ENCODE results near the gene UGT1A9. TPM values are rescaled to one million over a fixed set of nuclear protein-coding genes. Genes with fewer than 3 reads are reported as not detected.

UGT1A9 gene
- polyA plus RNA-seq, 1 of the 3 experiments (the other 2 are of a cell fraction) = not detected

DNA sequence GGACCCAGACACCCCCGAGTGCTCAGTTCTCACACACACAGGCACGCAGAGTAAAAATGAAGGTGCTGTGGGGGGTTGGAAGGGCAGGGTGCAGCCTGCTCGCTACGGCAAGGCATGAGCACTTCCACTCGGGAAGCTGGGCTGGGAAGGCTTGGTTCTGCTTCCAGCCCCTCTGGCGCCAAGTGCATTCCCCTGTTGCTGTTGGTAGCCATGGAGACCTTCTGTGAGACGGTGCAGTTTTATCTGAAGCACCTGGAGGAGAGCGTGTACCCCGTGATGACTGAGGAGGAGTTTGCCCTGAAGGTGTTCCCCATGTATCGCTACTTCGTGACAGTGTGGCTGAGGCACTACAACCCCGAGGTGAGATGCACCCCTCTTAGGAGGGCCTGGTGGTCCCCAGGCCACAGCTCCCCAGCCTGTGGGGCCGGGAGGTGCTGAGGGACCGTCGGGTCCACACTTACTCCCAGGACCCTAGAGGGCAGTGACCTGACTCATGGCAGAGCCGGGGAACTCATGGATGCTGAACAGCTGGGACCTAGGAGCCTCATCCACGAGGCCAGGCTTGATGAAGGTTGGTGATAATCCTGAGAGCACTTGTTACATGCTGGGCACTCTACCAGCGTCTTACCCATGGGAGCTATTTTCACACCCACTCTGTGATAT is 121.9 kb downstream of the UGT1A9 start:
- CTCF ChIA-PET = no interaction called here
- POLR2A ChIA-PET = no interaction called here
- WGBS (ENCODE audit: low lambda C conversion rate) = 63% methylated on average over 18 of the region's 18 CpGs

DNA sequence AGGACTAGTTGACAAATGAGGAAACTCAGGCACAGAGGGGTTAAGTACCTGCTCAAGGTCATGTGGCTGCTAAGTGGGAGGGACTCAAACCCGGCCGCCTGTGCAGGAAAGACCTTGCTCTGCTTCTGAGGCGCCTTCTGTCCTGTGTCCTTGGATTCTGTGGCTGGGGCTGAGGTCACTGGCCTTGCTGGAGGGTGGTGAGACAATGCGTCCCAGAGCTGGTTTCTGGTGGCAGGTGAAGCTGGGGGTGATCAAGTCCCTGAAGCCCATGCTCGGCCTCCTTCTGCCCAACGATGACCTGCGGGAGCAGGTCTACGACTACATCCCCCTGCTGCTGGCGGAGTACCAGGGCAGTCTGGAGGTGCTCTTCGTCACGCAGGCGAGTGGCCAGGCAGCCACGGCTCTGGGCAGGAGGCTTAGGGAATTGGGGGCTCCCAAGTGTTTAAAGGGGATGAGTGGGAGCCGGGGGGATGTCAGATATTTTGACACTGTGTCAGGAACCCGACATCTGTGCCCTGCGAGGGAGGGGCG is 122.5 kb downstream of the UGT1A9 start:
- Histone ChIP-seq H2AFZ (ENCODE audit: low read depth) (no peak overlapping the region), H3K9ac (no peak overlapping the region), H3K36me3 (replicated peaks in 1 of 2; ENCODE audit: control insufficient read depth in 1 of 2, insufficient read depth in 2 of 2, low read length in 1 of 2) (no peaks in the 10 kb centered on the region), H3K9me3 (no peaks in the 10 kb centered on the region), H3K9me2 (no peaks in the 10 kb centered on the region), H3K27me3 (ENCODE audit: insufficient read depth) (no peaks in the 10 kb centered on the region), H3K27ac (ENCODE audit: low read depth in 2 of 2, low read length in 1 of 2) (no peak overlapping the region), H3K4me2 (no peak overlapping the region), H3K79me2 (ENCODE audit: insufficient read depth) (no peaks in the 10 kb centered on the region), H3F3A (replicated peaks; ENCODE audit: insufficient read depth) (no peaks in the 10 kb centered on the region), H4K20me1 (ENCODE audit: insufficient read depth) (no peaks in the 10 kb centered on the region), H3K4me1 (ENCODE audit: control insufficient read depth in 1 of 2, insufficient read depth in 2 of 2, low read depth in 1 of 2, low read length in 1 of 2) (no peaks in the 10 kb centered on the region), H3K4me3 (ENCODE audit: low read depth in 2 of 2, low read length in 1 of 2) (no peak overlapping the region)
- 79% methylated on average over 14 of the region's 17 CpGs for WGBS (ENCODE audit: low lambda C conversion rate)
- ChIA-PET CTCF (no interaction called here), POLR2A (no interaction called here)
- no peak for DNase-seq
- TF ChIP-seq EP300 (IDR thresholded peaks at IDR 0.05; ENCODE audit: borderline replicate concordance in 1 of 2, low read depth in 1 of 2, low read length in 1 of 2) (no peak), RAD21 (IDR thresholded peaks at IDR 0.05; ENCODE audit: low read length) (no peak), ELF1 (IDR thresholded peaks at IDR 0.05) (no peak), JUND (IDR thresholded peaks at IDR 0.05) (no peak), POLR2AphosphoS5 (IDR thresholded peaks at IDR 0.05; ENCODE audit: low read depth, low read length) (no peak), SMC3 (IDR thresholded peaks at IDR 0.05; ENCODE audit: low read depth, low read length) (no peak), CHD2 (IDR thresholded peaks at IDR 0.05; ENCODE audit: low read length, partially characterized antibody) (no peak), TCF12 (IDR thresholded peaks at IDR 0.05) (no peak), TEAD4 (IDR thresholded peaks at IDR 0.05; ENCODE audit: borderline replicate concordance, insufficient read depth) (no peak), GABPA (IDR thresholded peaks at IDR 0.05; ENCODE audit: low read depth) (no peak), YY1 (IDR thresholded peaks at IDR 0.05; ENCODE audit: low read depth) (no peak), MXI1 (IDR thresholded peaks at IDR 0.05; ENCODE audit: low read depth, low read length) (no peak), EZH2phosphoT487 (IDR thresholded peaks at IDR 0.05; ENCODE audit: borderline replicate concordance, low read depth) (no peak)
- TF ChIP-seq, protein P1, sequence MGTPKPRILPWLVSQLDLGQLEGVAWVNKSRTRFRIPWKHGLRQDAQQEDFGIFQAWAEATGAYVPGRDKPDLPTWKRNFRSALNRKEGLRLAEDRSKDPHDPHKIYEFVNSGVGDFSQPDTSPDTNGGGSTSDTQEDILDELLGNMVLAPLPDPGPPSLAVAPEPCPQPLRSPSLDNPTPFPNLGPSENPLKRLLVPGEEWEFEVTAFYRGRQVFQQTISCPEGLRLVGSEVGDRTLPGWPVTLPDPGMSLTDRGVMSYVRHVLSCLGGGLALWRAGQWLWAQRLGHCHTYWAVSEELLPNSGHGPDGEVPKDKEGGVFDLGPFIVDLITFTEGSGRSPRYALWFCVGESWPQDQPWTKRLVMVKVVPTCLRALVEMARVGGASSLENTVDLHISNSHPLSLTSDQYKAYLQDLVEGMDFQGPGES (IDR thresholded peaks at IDR 0.05; ENCODE audit: low read depth, low read length) = no peak
- TF ChIP-seq, protein P2, sequence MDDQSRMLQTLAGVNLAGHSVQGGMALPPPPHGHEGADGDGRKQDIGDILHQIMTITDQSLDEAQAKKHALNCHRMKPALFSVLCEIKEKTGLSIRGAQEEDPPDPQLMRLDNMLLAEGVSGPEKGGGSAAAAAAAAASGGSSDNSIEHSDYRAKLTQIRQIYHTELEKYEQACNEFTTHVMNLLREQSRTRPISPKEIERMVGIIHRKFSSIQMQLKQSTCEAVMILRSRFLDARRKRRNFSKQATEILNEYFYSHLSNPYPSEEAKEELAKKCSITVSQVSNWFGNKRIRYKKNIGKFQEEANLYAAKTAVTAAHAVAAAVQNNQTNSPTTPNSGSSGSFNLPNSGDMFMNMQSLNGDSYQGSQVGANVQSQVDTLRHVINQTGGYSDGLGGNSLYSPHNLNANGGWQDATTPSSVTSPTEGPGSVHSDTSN (IDR thresholded peaks at IDR 0.05) = no peak
- TF ChIP-seq, protein P3, sequence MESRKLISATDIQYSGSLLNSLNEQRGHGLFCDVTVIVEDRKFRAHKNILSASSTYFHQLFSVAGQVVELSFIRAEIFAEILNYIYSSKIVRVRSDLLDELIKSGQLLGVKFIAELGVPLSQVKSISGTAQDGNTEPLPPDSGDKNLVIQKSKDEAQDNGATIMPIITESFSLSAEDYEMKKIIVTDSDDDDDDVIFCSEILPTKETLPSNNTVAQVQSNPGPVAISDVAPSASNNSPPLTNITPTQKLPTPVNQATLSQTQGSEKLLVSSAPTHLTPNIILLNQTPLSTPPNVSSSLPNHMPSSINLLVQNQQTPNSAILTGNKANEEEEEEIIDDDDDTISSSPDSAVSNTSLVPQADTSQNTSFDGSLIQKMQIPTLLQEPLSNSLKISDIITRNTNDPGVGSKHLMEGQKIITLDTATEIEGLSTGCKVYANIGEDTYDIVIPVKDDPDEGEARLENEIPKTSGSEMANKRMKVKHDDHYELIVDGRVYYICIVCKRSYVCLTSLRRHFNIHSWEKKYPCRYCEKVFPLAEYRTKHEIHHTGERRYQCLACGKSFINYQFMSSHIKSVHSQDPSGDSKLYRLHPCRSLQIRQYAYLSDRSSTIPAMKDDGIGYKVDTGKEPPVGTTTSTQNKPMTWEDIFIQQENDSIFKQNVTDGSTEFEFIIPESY (IDR thresholded peaks at IDR 0.05; ENCODE audit: borderline replicate concordance, low read depth) = no peak
- TF ChIP-seq, protein P4, sequence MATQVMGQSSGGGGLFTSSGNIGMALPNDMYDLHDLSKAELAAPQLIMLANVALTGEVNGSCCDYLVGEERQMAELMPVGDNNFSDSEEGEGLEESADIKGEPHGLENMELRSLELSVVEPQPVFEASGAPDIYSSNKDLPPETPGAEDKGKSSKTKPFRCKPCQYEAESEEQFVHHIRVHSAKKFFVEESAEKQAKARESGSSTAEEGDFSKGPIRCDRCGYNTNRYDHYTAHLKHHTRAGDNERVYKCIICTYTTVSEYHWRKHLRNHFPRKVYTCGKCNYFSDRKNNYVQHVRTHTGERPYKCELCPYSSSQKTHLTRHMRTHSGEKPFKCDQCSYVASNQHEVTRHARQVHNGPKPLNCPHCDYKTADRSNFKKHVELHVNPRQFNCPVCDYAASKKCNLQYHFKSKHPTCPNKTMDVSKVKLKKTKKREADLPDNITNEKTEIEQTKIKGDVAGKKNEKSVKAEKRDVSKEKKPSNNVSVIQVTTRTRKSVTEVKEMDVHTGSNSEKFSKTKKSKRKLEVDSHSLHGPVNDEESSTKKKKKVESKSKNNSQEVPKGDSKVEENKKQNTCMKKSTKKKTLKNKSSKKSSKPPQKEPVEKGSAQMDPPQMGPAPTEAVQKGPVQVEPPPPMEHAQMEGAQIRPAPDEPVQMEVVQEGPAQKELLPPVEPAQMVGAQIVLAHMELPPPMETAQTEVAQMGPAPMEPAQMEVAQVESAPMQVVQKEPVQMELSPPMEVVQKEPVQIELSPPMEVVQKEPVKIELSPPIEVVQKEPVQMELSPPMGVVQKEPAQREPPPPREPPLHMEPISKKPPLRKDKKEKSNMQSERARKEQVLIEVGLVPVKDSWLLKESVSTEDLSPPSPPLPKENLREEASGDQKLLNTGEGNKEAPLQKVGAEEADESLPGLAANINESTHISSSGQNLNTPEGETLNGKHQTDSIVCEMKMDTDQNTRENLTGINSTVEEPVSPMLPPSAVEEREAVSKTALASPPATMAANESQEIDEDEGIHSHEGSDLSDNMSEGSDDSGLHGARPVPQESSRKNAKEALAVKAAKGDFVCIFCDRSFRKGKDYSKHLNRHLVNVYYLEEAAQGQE (IDR thresholded peaks at IDR 0.05; ENCODE audit: low read depth, low read length) = no peak

More for the DNA sequence above, 121.9 kb downstream of the UGT1A9 start:
- Histone ChIP-seq H3K4me1 (ENCODE audit: control insufficient read depth in 1 of 2, insufficient read depth in 2 of 2, low read depth in 1 of 2, low read length in 1 of 2) (no peaks in the 10 kb centered on the region), H3K9me3 (no peaks in the 10 kb centered on the region), H3K79me2 (ENCODE audit: insufficient read depth) (no peaks in the 10 kb centered on the region), H3F3A (replicated peaks; ENCODE audit: insufficient read depth) (no peaks in the 10 kb centered on the region), H3K27me3 (ENCODE audit: insufficient read depth) (no peaks in the 10 kb centered on the region), H3K4me2 (no peak overlapping the region), H4K20me1 (ENCODE audit: insufficient read depth) (no peaks in the 10 kb centered on the region), H3K36me3 (replicated peaks in 1 of 2; ENCODE audit: control insufficient read depth in 1 of 2, insufficient read depth in 2 of 2, low read length in 1 of 2) (no peaks in the 10 kb centered on the region), H3K9me2 (no peaks in the 10 kb centered on the region), H3K9ac (no peak overlapping the region), H3K4me3 (ENCODE audit: low read depth in 2 of 2, low read length in 1 of 2) (no peak overlapping the region), H3K27ac (ENCODE audit: low read depth in 2 of 2, low read length in 1 of 2) (no peak overlapping the region), H2AFZ (ENCODE audit: low read depth) (no peak overlapping the region)
- DNase-seq = no peak
- no peak for TF ChIP-seq NRF1 (IDR thresholded peaks at IDR 0.05; ENCODE audit: low read depth, low read length)
- no peak for TF ChIP-seq TEAD4 (IDR thresholded peaks at IDR 0.05; ENCODE audit: borderline replicate concordance, insufficient read depth)
- TF ChIP-seq ELF1 (IDR thresholded peaks at IDR 0.05) = no peak
- no peak for TF ChIP-seq SMC3 (IDR thresholded peaks at IDR 0.05; ENCODE audit: low read depth, low read length)
- TF ChIP-seq MEF2A (IDR thresholded peaks at IDR 0.05; ENCODE audit: borderline replicate concordance, low read depth) = no peak
- no peak for TF ChIP-seq FOSL2 (IDR thresholded peaks at IDR 0.05; ENCODE audit: borderline replicate concordance, low read depth)
- no peak for TF ChIP-seq NFIC (IDR thresholded peaks at IDR 0.05; ENCODE audit: borderline replicate concordance)
